Kidney (tissue), 14 donors: ENCODE data around the gene ABCB6. TPM values are rescaled to one million over a fixed set of nuclear protein-coding genes. Genes with fewer than 3 reads are reported as not detected.

Experiments used
- DNase-seq, 5 donors: peaks; one replicate each; pipeline ENCODE4 v3.0.0-alpha.2; 2013 to 2020
- FAIRE-seq: peaks from 2 replicates; lab custom pipeline; 2012; peaks lifted over from hg19 to GRCh38; lab: Jason Lieb, UNC
- H3K27ac ChIP-seq, 2 donors: one replicate each; pipeline ENCODE4 v1.7.0; 2013; ENCODE audit warnings: low read depth in 2 of 2, low read length in 2 of 2, inconsistent platforms in 1 of 2
- H3K27me3 ChIP-seq: one replicate; pipeline ENCODE4 v1.7.1; 2013; ENCODE audit warnings: low read length, inconsistent platforms; ENCODE audit not compliant: control insufficient read depth, insufficient read depth
- H3K36me3 ChIP-seq, 3 donors: one replicate each; pipeline versions ENCODE4 v1.7.0 to v1.7.1; 2013; ENCODE audit warnings: low read length in 3 of 3, control low read depth in 1 of 3, inconsistent platforms in 1 of 3; ENCODE audit not compliant: insufficient read depth in 3 of 3, control insufficient read depth in 2 of 3
- H3K4me1 ChIP-seq, 3 donors: one replicate each; pipeline versions ENCODE4 v1.7.0 to v1.7.1; 2013; ENCODE audit warnings: low read length in 3 of 3, inconsistent platforms in 1 of 3, low read depth in 1 of 3; ENCODE audit not compliant: control insufficient read depth in 2 of 3, insufficient read depth in 2 of 3
- H3K4me3 ChIP-seq, 3 donors: one replicate each; pipeline versions ENCODE4 v1.7.0 to v1.8.1; 2013; ENCODE audit warnings: low read length in 3 of 3, control low read depth in 1 of 3, inconsistent platforms in 1 of 3
- H3K9ac ChIP-seq, 3 donors: one replicate each; pipeline versions ENCODE4 v1.7.0 to v1.7.1; 2013; ENCODE audit warnings: low read length in 3 of 3, control low read depth in 1 of 3, inconsistent platforms in 1 of 3
- H3K9me3 ChIP-seq, 3 donors: one replicate each; pipeline versions ENCODE4 v1.7.0 to v1.7.1; 2013; ENCODE audit warnings: low read length in 3 of 3, control low read depth in 1 of 3, inconsistent platforms in 1 of 3; ENCODE audit not compliant: control insufficient read depth in 2 of 3, insufficient read depth in 1 of 3
- intact Hi-C: fragments of 100-400 bp; cut with DNase I; formaldehyde crosslinking; loops from one replicate; pipeline ENCODE4 v1.11.1; 2022
- polyA plus RNA-seq: library from polyadenylated mRNA; stranded (reverse); fragments of 350-450 nt; fragmentation: Illumina TruSeq; extraction: RNeasy Lipid Tissue Mini Kit (QIAGEN cat#74804); gene quantifications from one replicate; pipeline ENCODE4 v1.2.3, GENCODE V29; 2014; ENCODE audit warnings: low read depth, low replicate concordance; ENCODE audit not compliant: insufficient read depth
- total RNA-seq: library from RNA; stranded (reverse); fragmentation: NEBNext Ultra II Directional; extraction: Animal tissue kit (Norgen Biotek cat#: 25700); gene quantifications from one replicate; pipeline ENCODE4 v1.2.1, GENCODE V29; 2021
- TF ChIP-seq, protein P1 (sequence below): IDR thresholded peaks from 3 replicates; pipeline ENCODE4 v1.5.1; 2012; ENCODE audit warnings: mild to moderate bottlenecking, moderate library complexity, borderline replicate concordance; ENCODE audit not compliant: insufficient read depth; ENCODE audit errors: extremely low read depth
- donor health status: control.
- donor health status: control.
- donor health status: control.
- donor health status: control.
- donor health status: control.
- donor health status: DM: yes; HTN: yes; CAD: no.
- donor health status: Normal renal cell carcinoma (clear cell type).

ABCB6 gene
- total and polyA plus RNA-seq, 2 donors from 2014 or later: 17.8 to 53.6 TPM

DNA sequence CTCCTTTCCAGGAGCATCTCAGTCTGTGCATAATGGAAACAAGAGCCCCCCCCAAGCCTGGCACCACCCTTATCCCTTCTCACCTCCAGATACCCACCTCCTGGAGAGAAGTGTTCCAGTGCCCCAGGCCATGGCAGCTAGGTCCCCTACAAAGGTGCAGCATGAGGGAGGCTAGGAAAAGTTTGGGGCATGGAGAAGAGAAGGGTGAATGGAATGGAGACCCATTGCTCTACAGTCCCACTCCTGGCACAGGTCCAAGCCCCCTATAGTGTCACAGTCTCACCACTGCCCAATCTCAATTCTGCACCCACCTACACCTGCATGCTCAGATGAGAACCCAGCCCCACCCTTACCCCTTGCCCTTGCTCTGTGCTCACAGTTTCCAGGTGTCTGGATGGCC, 49.8 kb downstream of the ABCB6 start:
- Histone ChIP-seq H3K36me3 (peaks cover 0 to 18% (median 6%) of the 10 kb centered on the region in 3 donors), H3K4me3 (peak overlapping the region in 1 of 3 donors; percentile 50), H3K27ac (no peak overlapping the region), H3K27me3 (no peaks in the 10 kb centered on the region), H3K9me3 (no peaks in the 10 kb centered on the region), H3K4me1 (peaks cover 0 to 27% (median 14%) of the 10 kb centered on the region in 3 donors), H3K9ac (no peak overlapping the region)
- DNase-seq (no peak), FAIRE-seq (no peak)
- TF ChIP-seq, protein P1, sequence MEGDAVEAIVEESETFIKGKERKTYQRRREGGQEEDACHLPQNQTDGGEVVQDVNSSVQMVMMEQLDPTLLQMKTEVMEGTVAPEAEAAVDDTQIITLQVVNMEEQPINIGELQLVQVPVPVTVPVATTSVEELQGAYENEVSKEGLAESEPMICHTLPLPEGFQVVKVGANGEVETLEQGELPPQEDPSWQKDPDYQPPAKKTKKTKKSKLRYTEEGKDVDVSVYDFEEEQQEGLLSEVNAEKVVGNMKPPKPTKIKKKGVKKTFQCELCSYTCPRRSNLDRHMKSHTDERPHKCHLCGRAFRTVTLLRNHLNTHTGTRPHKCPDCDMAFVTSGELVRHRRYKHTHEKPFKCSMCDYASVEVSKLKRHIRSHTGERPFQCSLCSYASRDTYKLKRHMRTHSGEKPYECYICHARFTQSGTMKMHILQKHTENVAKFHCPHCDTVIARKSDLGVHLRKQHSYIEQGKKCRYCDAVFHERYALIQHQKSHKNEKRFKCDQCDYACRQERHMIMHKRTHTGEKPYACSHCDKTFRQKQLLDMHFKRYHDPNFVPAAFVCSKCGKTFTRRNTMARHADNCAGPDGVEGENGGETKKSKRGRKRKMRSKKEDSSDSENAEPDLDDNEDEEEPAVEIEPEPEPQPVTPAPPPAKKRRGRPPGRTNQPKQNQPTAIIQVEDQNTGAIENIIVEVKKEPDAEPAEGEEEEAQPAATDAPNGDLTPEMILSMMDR: no peak
- intact Hi-C loops: loop anchor here (10.0 kb wide), 1 partner anchor 116 kb away; no protein-coding TSS in a partner anchor

DNA sequence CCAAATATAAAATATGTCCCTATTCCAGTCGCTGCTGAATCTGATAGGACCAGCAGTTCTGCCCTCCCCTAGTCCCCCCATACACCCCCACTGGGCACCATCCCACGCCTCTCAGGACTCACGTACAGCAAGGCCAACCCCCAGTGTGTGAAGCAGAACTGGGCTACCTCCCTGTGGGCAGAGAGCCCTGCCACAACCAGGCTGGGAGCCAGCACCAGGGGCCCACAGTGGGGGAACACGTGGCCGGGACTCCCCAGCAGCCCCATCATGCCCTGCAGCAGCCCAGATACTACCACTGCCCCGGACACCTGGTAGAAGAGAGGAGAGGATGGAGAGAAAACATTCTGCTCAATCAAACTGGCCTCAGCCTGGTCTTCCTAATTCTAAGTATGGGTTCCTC, 50.2 kb downstream of the ABCB6 start:
- Histone ChIP-seq H3K9ac (no peak overlapping the region), H3K36me3 (peaks cover 0 to 14% (median 6%) of the 10 kb centered on the region in 3 donors), H3K4me3 (peak overlapping the region in 1 of 3 donors; percentile 50), H3K4me1 (peaks cover 0 to 24% (median 14%) of the 10 kb centered on the region in 3 donors), H3K27ac (no peak overlapping the region), H3K27me3 (no peaks in the 10 kb centered on the region), H3K9me3 (no peaks in the 10 kb centered on the region)
- no peak for DNase-seq
- TF ChIP-seq, protein P1: no peak
- no peak for FAIRE-seq
- intact Hi-C loops: loop anchor here (10.0 kb wide), 1 partner anchor 116 kb away; no protein-coding TSS in a partner anchor

DNA sequence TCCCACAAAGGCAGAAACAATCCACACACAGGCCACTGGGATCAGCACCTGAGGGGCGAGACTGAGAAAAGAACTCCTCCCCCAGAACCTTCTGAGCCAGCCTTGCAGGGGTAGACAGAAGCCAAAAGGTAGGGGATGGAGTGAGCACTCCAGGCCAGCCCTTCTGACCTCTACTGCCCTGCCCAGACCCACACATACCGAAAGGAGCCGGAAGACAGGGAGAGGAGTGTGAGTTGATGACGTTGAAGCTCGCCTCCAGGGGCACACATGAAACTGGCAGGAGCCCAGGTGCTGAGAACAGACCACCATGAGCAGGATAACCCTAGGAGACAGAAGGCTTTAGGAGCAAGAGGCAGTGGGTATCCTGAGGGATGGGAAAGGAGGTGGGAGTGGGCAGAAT, 50.8 kb downstream of the ABCB6 start:
- TF ChIP-seq, protein P1: no peak
- peaks cover 0 to 24% (median 12%) of the 10 kb centered on the region in 3 donors for H3K4me1 ChIP-seq
- H3K27ac ChIP-seq: no peak overlapping the region
- H3K4me3 ChIP-seq: peak overlapping the region in 1 of 3 donors; percentile 50
- no peak for FAIRE-seq
- H3K9ac ChIP-seq: no peak overlapping the region
- intact Hi-C loops: loop anchor here (10.0 kb wide), 1 partner anchor 117 kb away; no protein-coding TSS in a partner anchor
- H3K27me3 ChIP-seq: no peaks in the 10 kb centered on the region
- no peaks in the 10 kb centered on the region for H3K9me3 ChIP-seq
- no peak for DNase-seq
- peaks cover 0 to 11% (median 6%) of the 10 kb centered on the region in 3 donors for H3K36me3 ChIP-seq
